ENCODE measurements around the gene ARHGEF28.

The ARHGEF28 gene

GRCh38 chr5:73863876-73864275 lies 237.9 kb downstream of the ARHGEF28 start:
- TF ChIP-seq YY1 (IDR thresholded peaks at IDR 0.05; ENCODE audit: insufficient read depth, insufficient read length) (no peak), SUZ12 (IDR thresholded peaks at IDR 0.05; ENCODE audit: extremely low read depth, insufficient read depth, insufficient read length) (no peak)
- DNase-seq (ENCODE audit: low read depth, low spot score), result no peak
- Histone ChIP-seq H3K9ac (ENCODE audit: insufficient read length, low read depth) (no peak overlapping the region), H3K4me3 (ENCODE audit: insufficient read length, low read depth) (no peak overlapping the region), H3K27me3 (ENCODE audit: insufficient read depth, insufficient read length) (no peaks in the 10 kb centered on the region), H3K36me3 (ENCODE audit: insufficient read depth, insufficient read length, low read length) (no peaks in the 10 kb centered on the region), H3K4me1 (ENCODE audit: insufficient read depth, insufficient read length) (no peaks in the 10 kb centered on the region), H3K9me3 (ENCODE audit: insufficient read depth, low read length) (no peaks in the 10 kb centered on the region)

GRCh38 chr5:73865315-73865714 lies 239.3 kb downstream of the ARHGEF28 start:
- H3K27me3 ChIP-seq (ENCODE audit: insufficient read depth, insufficient read length), result no peaks in the 10 kb centered on the region
- DNase-seq (ENCODE audit: low read depth, low spot score), result no peak
- TF ChIP-seq SUZ12 (IDR thresholded peaks at IDR 0.05; ENCODE audit: extremely low read depth, insufficient read depth, insufficient read length), result no peak
- H3K9ac ChIP-seq (ENCODE audit: insufficient read length, low read depth), result no peak overlapping the region
- H3K4me1 ChIP-seq (ENCODE audit: insufficient read depth, insufficient read length), result no peaks in the 10 kb centered on the region
- H3K9me3 ChIP-seq (ENCODE audit: insufficient read depth, low read length), result no peaks in the 10 kb centered on the region
- H3K36me3 ChIP-seq (ENCODE audit: insufficient read depth, insufficient read length, low read length), result no peaks in the 10 kb centered on the region
- no peak overlapping the region for H3K4me3 ChIP-seq (ENCODE audit: insufficient read length, low read depth)

GRCh38 chr5:73867345-73868335 lies 241.6 kb downstream of the ARHGEF28 start:
- H3K4me1 ChIP-seq (ENCODE audit: insufficient read depth, insufficient read length), result no peaks in the 10 kb centered on the region
- H3K36me3 ChIP-seq (ENCODE audit: insufficient read depth, insufficient read length, low read length), result no peaks in the 10 kb centered on the region
- H3K27me3 ChIP-seq (ENCODE audit: insufficient read depth, insufficient read length), result no peaks in the 10 kb centered on the region
- no peak overlapping the region for H3K4me3 ChIP-seq (ENCODE audit: insufficient read length, low read depth)
- no peak overlapping the region for H3K9ac ChIP-seq (ENCODE audit: insufficient read length, low read depth)
- no peaks in the 10 kb centered on the region for H3K9me3 ChIP-seq (ENCODE audit: insufficient read depth, low read length)
- TF ChIP-seq SUZ12 (IDR thresholded peaks at IDR 0.05; ENCODE audit: extremely low read depth, insufficient read depth, insufficient read length) (no peak), ZNF274 (IDR thresholded peaks at IDR 0.05; ENCODE audit: low read depth, low read length) (no peak), YY1 (IDR thresholded peaks at IDR 0.05; ENCODE audit: insufficient read depth, insufficient read length) (no peak)
- no peak for DNase-seq (ENCODE audit: low read depth, low spot score)

GRCh38 chr5:73883646-73884045 lies 257.6 kb downstream of the ARHGEF28 start:
- H3K36me3 ChIP-seq (ENCODE audit: insufficient read depth, insufficient read length, low read length), result no peaks in the 10 kb centered on the region

DNA sequence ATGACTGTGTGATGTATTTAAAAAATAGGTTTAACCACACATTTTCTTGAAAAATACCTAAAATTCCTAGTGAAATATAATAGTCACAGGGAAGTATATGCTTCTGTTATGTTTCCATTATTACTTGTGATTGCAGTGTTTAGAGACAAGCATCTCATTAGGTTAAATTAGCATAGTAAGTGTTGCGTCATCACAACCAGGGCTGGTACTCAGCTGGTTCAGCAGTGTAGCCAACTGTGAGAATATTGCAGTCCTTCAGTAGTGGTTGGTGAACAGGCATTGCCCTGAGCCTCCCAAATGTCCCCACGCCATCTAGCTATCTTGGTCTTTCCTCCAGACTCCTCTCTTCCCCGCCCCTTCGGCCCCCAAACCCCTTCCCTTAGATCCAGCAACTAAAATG lies 261.7 kb downstream of the ARHGEF28 start:
- H3K4me3 ChIP-seq (ENCODE audit: insufficient read length, low read depth), result no peak overlapping the region
- H3K4me1 ChIP-seq (ENCODE audit: insufficient read depth, insufficient read length), result no peaks in the 10 kb centered on the region
- H3K27me3 ChIP-seq (ENCODE audit: insufficient read depth, insufficient read length), result no peaks in the 10 kb centered on the region
- H3K9ac ChIP-seq (ENCODE audit: insufficient read length, low read depth), result no peak overlapping the region
- DNase-seq (ENCODE audit: low read depth, low spot score), result no peak
- H3K9me3 ChIP-seq (ENCODE audit: insufficient read depth, low read length), result no peaks in the 10 kb centered on the region
- H3K36me3 ChIP-seq (ENCODE audit: insufficient read depth, insufficient read length, low read length), result no peaks in the 10 kb centered on the region
- no peak for TF ChIP-seq YY1 (IDR thresholded peaks at IDR 0.05; ENCODE audit: insufficient read depth, insufficient read length)
- TF ChIP-seq SUZ12 (IDR thresholded peaks at IDR 0.05; ENCODE audit: extremely low read depth, insufficient read depth, insufficient read length), result no peak
- TF ChIP-seq ZNF274 (IDR thresholded peaks at IDR 0.05; ENCODE audit: low read depth, low read length), result no peak

More at GRCh38 chr5:73883646-73884045, 257.6 kb downstream of the ARHGEF28 start:
- H3K27me3 ChIP-seq (ENCODE audit: insufficient read depth, insufficient read length), result no peaks in the 10 kb centered on the region
- no peaks in the 10 kb centered on the region for H3K4me1 ChIP-seq (ENCODE audit: insufficient read depth, insufficient read length)
- TF ChIP-seq ZNF274 (IDR thresholded peaks at IDR 0.05; ENCODE audit: low read depth, low read length) (no peak), YY1 (IDR thresholded peaks at IDR 0.05; ENCODE audit: insufficient read depth, insufficient read length) (no peak), SUZ12 (IDR thresholded peaks at IDR 0.05; ENCODE audit: extremely low read depth, insufficient read depth, insufficient read length) (no peak)
- no peak overlapping the region for H3K4me3 ChIP-seq (ENCODE audit: insufficient read length, low read depth)
- H3K9ac ChIP-seq (ENCODE audit: insufficient read length, low read depth), result no peak overlapping the region
- H3K9me3 ChIP-seq (ENCODE audit: insufficient read depth, low read length), result no peaks in the 10 kb centered on the region; the same call in 1 of the 2 replicates
- DNase-seq (ENCODE audit: low read depth, low spot score), result no peak

DNA sequence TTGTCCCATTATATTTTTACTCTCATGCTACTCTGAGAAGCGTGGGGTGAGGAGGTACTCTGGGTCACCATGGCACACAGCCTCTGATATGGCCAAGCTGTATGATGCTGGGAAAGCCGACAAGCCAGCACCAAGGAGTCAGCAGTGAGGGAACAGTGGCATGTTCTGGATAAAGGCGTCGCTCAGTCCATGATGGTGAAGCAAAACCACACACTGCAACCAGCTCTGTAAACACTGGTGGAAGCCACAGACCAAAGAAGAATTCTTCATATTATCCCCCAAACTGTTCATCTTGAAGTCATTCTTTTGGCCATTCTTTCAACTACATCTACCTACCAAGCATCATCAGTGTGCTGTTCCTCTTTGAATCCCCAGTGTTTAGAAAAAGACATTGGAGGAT lies 264.6 kb downstream of the ARHGEF28 start:
- H3K27me3 ChIP-seq (ENCODE audit: insufficient read depth, insufficient read length), result no peaks in the 10 kb centered on the region
- H3K36me3 ChIP-seq (ENCODE audit: insufficient read depth, insufficient read length, low read length), result no peaks in the 10 kb centered on the region
- no peak for DNase-seq (ENCODE audit: low read depth, low spot score)
- no peaks in the 10 kb centered on the region for H3K9me3 ChIP-seq (ENCODE audit: insufficient read depth, low read length)
- H3K9ac ChIP-seq (ENCODE audit: insufficient read length, low read depth), result no peak overlapping the region
- H3K4me3 ChIP-seq (ENCODE audit: insufficient read length, low read depth), result no peak overlapping the region
- TF ChIP-seq YY1 (IDR thresholded peaks at IDR 0.05; ENCODE audit: insufficient read depth, insufficient read length), result no peak
- TF ChIP-seq SUZ12 (IDR thresholded peaks at IDR 0.05; ENCODE audit: extremely low read depth, insufficient read depth, insufficient read length), result no peak
- no peak for TF ChIP-seq ZNF274 (IDR thresholded peaks at IDR 0.05; ENCODE audit: low read depth, low read length)
- no peaks in the 10 kb centered on the region for H3K4me1 ChIP-seq (ENCODE audit: insufficient read depth, insufficient read length)

DNA sequence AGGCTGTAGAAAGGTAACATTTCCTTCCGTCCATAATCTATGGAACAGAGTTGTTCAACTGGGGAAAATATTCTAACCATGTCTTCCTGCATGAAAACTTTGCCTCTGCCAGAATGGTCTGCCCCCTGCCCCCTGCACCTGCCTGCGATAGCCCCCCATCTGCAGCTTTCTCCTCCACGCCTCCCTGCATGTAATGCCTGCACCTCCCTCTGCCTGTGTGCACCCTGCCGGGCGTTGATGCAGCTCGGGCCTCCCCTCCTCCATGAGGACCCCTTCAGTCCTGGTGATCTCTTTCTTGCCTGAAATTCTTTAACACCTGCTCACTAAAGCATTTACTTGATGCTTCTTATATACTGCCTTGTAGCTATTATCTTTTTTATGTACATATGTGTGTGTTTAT lies 266.2 kb downstream of the ARHGEF28 start:
- H3K4me1 ChIP-seq (ENCODE audit: insufficient read depth, insufficient read length), result no peaks in the 10 kb centered on the region
- no peak overlapping the region for H3K4me3 ChIP-seq (ENCODE audit: insufficient read length, low read depth)
- H3K9ac ChIP-seq (ENCODE audit: insufficient read length, low read depth), result no peak overlapping the region
- H3K9me3 ChIP-seq (ENCODE audit: insufficient read depth, low read length), result no peaks in the 10 kb centered on the region
- no peak for DNase-seq (ENCODE audit: low read depth, low spot score)
- H3K36me3 ChIP-seq (ENCODE audit: insufficient read depth, insufficient read length, low read length), result no peaks in the 10 kb centered on the region
- H3K27me3 ChIP-seq (ENCODE audit: insufficient read depth, insufficient read length), result no peaks in the 10 kb centered on the region
- TF ChIP-seq ZNF274 (IDR thresholded peaks at IDR 0.05; ENCODE audit: low read depth, low read length) (no peak), YY1 (IDR thresholded peaks at IDR 0.05; ENCODE audit: insufficient read depth, insufficient read length) (no peak), SUZ12 (IDR thresholded peaks at IDR 0.05; ENCODE audit: extremely low read depth, insufficient read depth, insufficient read length) (no peak)
